GM12864 (cell line): ENCODE measurements around the gene HPCAL4.

Source experiments
- DNase-seq: peaks from one replicate; pipeline ENCODE4 v3.0.0-alpha.2; 2011; ENCODE audit warnings: low read depth
- H3K4me3 ChIP-seq: 2 replicates; pipeline ENCODE4 v1.5.1; 2011; ENCODE audit warnings: mild to moderate bottlenecking, low read depth, low read length, control low read depth
- CTCF ChIP-seq: IDR thresholded peaks from 2 replicates; pipeline ENCODE4 v1.5.1; 2011; ENCODE audit warnings: low read depth, mild to moderate bottlenecking, moderate library complexity, low read length, control low read depth, inconsistent platforms; ENCODE audit errors: missing control alignments

HPCAL4 gene

GRCh38 chr1:39654291-39654690 lies 36.9 kb downstream of the HPCAL4 start:
- no peak for TF ChIP-seq CTCF
- DNase-seq = no peak
- no peak overlapping the region for H3K4me3 ChIP-seq

- H3K4me3 ChIP-seq = no peak overlapping the region
- DNase-seq = peak; percentile 57
- TF ChIP-seq CTCF = peak; percentile 92
Measured at GRCh38 chr1:39653546-39654031, 37.6 kb downstream of the HPCAL4 start.

GRCh38 chr1:39652554-39652953 lies 38.7 kb downstream of the HPCAL4 start:
- no peak for DNase-seq

GRCh38 chr1:39652105-39652504 lies 39.1 kb downstream of the HPCAL4 start:
- H3K4me3 ChIP-seq = no peak overlapping the region
- no peak for DNase-seq
- no peak for TF ChIP-seq CTCF

More at GRCh38 chr1:39652554-39652953, 38.7 kb downstream of the HPCAL4 start:
- no peak overlapping the region for H3K4me3 ChIP-seq
- no peak for TF ChIP-seq CTCF

- TF ChIP-seq CTCF = no peak
- no peak for DNase-seq
Measured at GRCh38 chr1:39650431-39650830, 40.8 kb downstream of the HPCAL4 start.

GRCh38 chr1:39649636-39650185 lies 41.5 kb downstream of the HPCAL4 start:
- no peak for TF ChIP-seq CTCF
- no peak overlapping the region for H3K4me3 ChIP-seq
- DNase-seq = no peak

More at GRCh38 chr1:39650431-39650830, 40.8 kb downstream of the HPCAL4 start:
- no peak overlapping the region for H3K4me3 ChIP-seq

- H3K4me3 ChIP-seq = no peak overlapping the region
- no peak for TF ChIP-seq CTCF
- no peak for DNase-seq
Measured at GRCh38 chr1:39648496-39648895, 42.7 kb downstream of the HPCAL4 start.
